GM18873 (cell line): ENCODE results near the gene SLC12A3.

Experiments used
- ATAC-seq: cut with Tn5 transposase; IDR thresholded peaks from one replicate; pipeline ENCODE4 v1.9.1; 2021; ENCODE audit warnings: mild to moderate bottlenecking, moderate library complexity, moderate number of reproducible peaks; ENCODE audit not compliant: unreplicated experiment, low FRiP score

SLC12A3 gene

DNA sequence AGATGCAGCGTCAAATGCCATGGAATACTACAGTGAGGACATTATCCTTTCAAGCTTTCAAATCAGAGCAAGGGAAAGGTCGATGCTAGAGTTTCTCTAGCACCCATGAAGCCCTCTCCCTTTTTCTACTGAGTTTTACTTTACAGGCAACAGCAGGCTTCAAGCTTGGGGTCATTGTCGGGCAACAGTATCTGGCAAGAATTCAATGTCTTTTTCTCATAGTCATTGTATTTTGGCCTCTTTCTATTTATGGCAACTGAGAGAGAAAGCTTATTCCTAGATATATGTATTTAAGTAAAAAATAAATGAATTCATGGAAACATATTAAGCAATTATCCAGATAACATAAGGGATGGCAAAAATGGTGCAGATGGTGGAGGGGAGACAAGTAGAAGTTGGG is 96.4 kb downstream of the SLC12A3 start:
- ATAC-seq = no peak

DNA sequence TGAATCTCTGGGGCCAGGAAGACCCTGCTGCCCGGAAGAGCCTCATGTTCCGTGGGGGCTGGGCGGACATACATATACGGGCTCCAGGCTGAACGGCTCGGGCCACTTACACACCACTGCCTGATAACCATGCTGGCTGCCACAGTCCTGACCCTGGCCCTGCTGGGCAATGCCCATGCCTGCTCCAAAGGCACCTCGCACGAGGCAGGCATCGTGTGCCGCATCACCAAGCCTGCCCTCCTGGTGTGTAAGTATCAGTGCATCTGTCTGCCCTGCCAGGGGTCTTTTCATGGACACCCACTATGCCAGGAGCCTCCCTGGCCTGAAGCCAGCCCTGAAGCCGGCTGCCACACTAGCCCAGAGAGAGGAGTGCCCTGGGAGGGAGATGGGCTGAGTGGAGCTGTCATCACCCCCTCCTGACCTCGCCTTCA is 96.9 kb downstream of the SLC12A3 start, which contains the start of gene CETP:
Gene CETP, plus strand, starts transcription at position 100 of the 431 bp plus-strand sequence. Its CDS starts 30 bp downstream, at position 130.
- no peak for ATAC-seq

GRCh38 chr16:56964243-56965148 is 99.5 kb downstream of the SLC12A3 start:
- ATAC-seq = no peak
